CD14-positive monocyte (primary cell): Measurements from ENCODE around the gene SMIM13. TPM values are rescaled to one million over a fixed set of nuclear protein-coding genes. Genes with fewer than 3 reads are reported as not detected.

ENCODE experiments used
- DNase-seq, 3 donors: peaks; one replicate each; pipeline ENCODE4 v3.0.0-alpha.2; 2011 to 2022
- H2AFZ ChIP-seq: 2 replicates; pipeline ENCODE4 v1.6.0; 2012; ENCODE audit warnings: mild to moderate bottlenecking, low read depth, low read length, inconsistent platforms; ENCODE audit not compliant: insufficient read depth, poor library complexity, severe bottlenecking
- H3K27ac ChIP-seq, 2 donors: 1 replicate in 1 of 2; 2 replicates in 1 of 2; pipeline ENCODE4 v1.5.1; 2012 to 2013; ENCODE audit warnings: low read length in 2 of 2, control low read depth in 1 of 2, inconsistent platforms in 1 of 2, low read depth in 1 of 2, mild to moderate bottlenecking in 1 of 2
- H3K27me3 ChIP-seq, 2 donors: one replicate each; pipeline versions ENCODE4 v1.6.0 to v1.6.1; 2011 to 2013; ENCODE audit warnings: low read length in 2 of 2; ENCODE audit not compliant: control insufficient read depth in 2 of 2, insufficient read depth in 2 of 2
- H3K36me3 ChIP-seq, 2 donors: replicated peaks in 1 of 2; 1 replicate in 1 of 2; 2 replicates in 1 of 2; pipeline versions ENCODE4 v1.5.1 to v1.6.1; 2012 to 2013; ENCODE audit warnings: low read length in 2 of 2, control low read depth in 1 of 2, inconsistent platforms in 1 of 2, mild to moderate bottlenecking in 1 of 2; ENCODE audit not compliant: insufficient read depth in 2 of 2, control insufficient read depth in 1 of 2
- H3K4me1 ChIP-seq, 2 donors: 1 replicate in 1 of 2; 2 replicates in 1 of 2; pipeline versions ENCODE4 v1.5.1 to v1.6.1; 2012 to 2013; ENCODE audit warnings: low read length in 2 of 2, control low read depth in 1 of 2, inconsistent platforms in 1 of 2, mild to moderate bottlenecking in 1 of 2, moderate library complexity in 1 of 2; ENCODE audit not compliant: insufficient read depth in 2 of 2, control insufficient read depth in 1 of 2
- H3K4me2 ChIP-seq: replicated peaks from 2 replicates; pipeline ENCODE3; 2012; ENCODE audit warnings: low read length, moderate library complexity, mild to moderate bottlenecking; ENCODE audit not compliant: poor library complexity, severe bottlenecking; ENCODE audit errors: extremely low read depth
- H3K4me3 ChIP-seq, 3 experiments: fragments of 200-600 bp in 1 of 3; sonication (generic) in 1 of 3; replicated peaks in 1 of 3; 1 replicate in 2 of 3; 2 replicates in 1 of 3; pipeline ENCODE4 v1.5.1; 2011 to 2013; ENCODE audit warnings: low read length in 3 of 3, mild to moderate bottlenecking in 3 of 3, control low read depth in 2 of 3, low read depth in 2 of 3, inconsistent platforms in 1 of 3, moderate library complexity in 1 of 3
- H3K79me2 ChIP-seq: 2 replicates; pipeline ENCODE4 v1.6.0; 2012; ENCODE audit warnings: mild to moderate bottlenecking, control low read depth, inconsistent platforms, low read length, moderate library complexity; ENCODE audit not compliant: insufficient read depth
- H3K9ac ChIP-seq: 2 replicates; pipeline ENCODE4 v1.6.0; 2017; ENCODE audit warnings: low read length, mild to moderate bottlenecking; ENCODE audit not compliant: insufficient read depth, poor library complexity, severe bottlenecking
- H3K9me3 ChIP-seq, 2 donors: replicated peaks in 1 of 2; 1 replicate in 1 of 2; 2 replicates in 1 of 2; pipeline versions ENCODE4 v1.5.1 to v1.6.1; 2012 to 2013; ENCODE audit warnings: low read length in 2 of 2, control low read depth in 1 of 2; ENCODE audit not compliant: control insufficient read depth in 1 of 2, insufficient read depth in 1 of 2
- H4K20me1 ChIP-seq: 2 replicates; pipeline ENCODE4 v1.6.0; 2012; ENCODE audit warnings: mild to moderate bottlenecking, low read length, control low read depth, moderate library complexity; ENCODE audit not compliant: insufficient read depth
- H3K27ac Mint-ChIP-seq, 7 donors: one replicate each; pipeline ENCODE4 v1.8.0; 2020; ENCODE audit warnings: mild to moderate bottlenecking in 7 of 7, mixed read lengths in 7 of 7, moderate library complexity in 6 of 7, inconsistent platforms in 2 of 7
- H3K27me3 Mint-ChIP-seq, 3 donors: one replicate each; pipeline ENCODE4 v1.8.0; 2021 to 2022; ENCODE audit warnings: low read depth in 3 of 3, mild to moderate bottlenecking in 3 of 3, mixed read lengths in 3 of 3, moderate library complexity in 3 of 3, inconsistent platforms in 1 of 3
- H3K36me3 Mint-ChIP-seq, 2 donors: one replicate each; pipeline ENCODE4 v1.8.0; 2020; ENCODE audit warnings: mixed read lengths in 2 of 2, inconsistent platforms in 1 of 2, mild to moderate bottlenecking in 1 of 2
- H3K4me1 Mint-ChIP-seq: one replicate; pipeline ENCODE4 v1.8.0; 2020; ENCODE audit warnings: mild to moderate bottlenecking, mixed read lengths
- H3K4me3 Mint-ChIP-seq, 2 donors: one replicate each; pipeline ENCODE4 v1.8.0; 2020; ENCODE audit warnings: mild to moderate bottlenecking in 2 of 2, mixed read lengths in 2 of 2, moderate library complexity in 1 of 2
- H3K9me3 Mint-ChIP-seq, 7 donors: one replicate each; pipeline ENCODE4 v1.8.0; 2020 to 2022; ENCODE audit warnings: mixed read lengths in 7 of 7, mild to moderate bottlenecking in 6 of 7, moderate library complexity in 6 of 7, inconsistent platforms in 2 of 7
- WGBS: methylation state at CpG from one replicate; pipeline ENCODE4 v1.1.5; 2013; ENCODE audit warnings: missing lambda C conversion rate; ENCODE audit not compliant: insufficient coverage; 5-methylcytosine and 5-hydroxymethylcytosine counted together
- intact Hi-C, 2 donors: fragments of 100-400 bp; cut with micrococcal nuclease; formaldehyde crosslinking; loops; one replicate each; pipeline versions ENCODE4 v1.15.0 to v1.15.1; 2023
- polyA plus RNA-seq, 3 donors: library from polyadenylated mRNA; depleted of rRNA in 1 of 3; unstranded in 2 of 3; stranded (reverse) in 1 of 3; fragments of 300-500 nt in 2 of 3; fragments of >200 nt in 1 of 3; fragmentation: Illumina TruSeq in 2 of 3; gene quantifications; 1 replicate in 2 of 3; 2 replicates in 1 of 3; pipeline ENCODE4 v1.2.3, GENCODE V29; 2012 to 2021
- TF ChIP-seq, protein P1 (sequence below): fragments of 200-600 bp; IDR thresholded peaks from one replicate; pipeline ENCODE4 v1.8.0; 2022; ENCODE audit warnings: antibody characterized with exemption, mild to moderate bottlenecking

SMIM13 gene
- polyA plus RNA-seq, 3 donors, result 1.4 to 3.4 (median 2.4) TPM

DNA sequence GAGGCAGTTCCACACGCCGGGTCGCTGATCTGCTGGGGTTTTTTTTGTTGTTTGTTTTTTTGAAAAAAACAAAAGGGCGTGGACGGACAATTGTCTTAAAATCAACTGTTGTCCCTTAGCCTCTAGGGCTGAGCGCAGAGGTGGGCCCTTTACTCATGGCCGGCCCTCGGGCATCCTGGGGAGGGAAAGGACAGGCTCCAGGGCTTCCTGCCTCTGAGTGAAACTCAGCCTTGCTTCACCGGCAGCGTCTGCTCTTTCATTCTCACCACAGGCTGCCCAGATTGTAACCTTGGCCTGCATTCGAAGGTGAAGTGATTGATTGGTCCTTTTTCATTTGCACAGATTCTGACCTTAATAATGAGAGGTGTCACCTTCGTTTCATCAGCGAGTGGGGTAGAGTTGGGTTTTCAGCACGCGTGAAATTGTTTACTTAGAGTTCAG is 797 bp downstream of the SMIM13 start:
- Histone ChIP-seq H3K4me1 (peaks cover 29% of the 10 kb centered on the region in 2 donors), H3K4me3 (peak overlapping the region; percentile 88 to 94 (median 91)), H4K20me1 (peaks cover 10% of the 10 kb centered on the region), H2AFZ (peak overlapping the region; percentile 94), H3K79me2 (peaks cover 54% of the 10 kb centered on the region), H3K27me3 (no peaks in the 10 kb centered on the region), H3K36me3 (no peaks in the 10 kb centered on the region), H3K27ac (peak overlapping the region; percentile 84 to 92), H3K9ac (peak overlapping the region; percentile 95), H3K9me3 (no peaks in the 10 kb centered on the region), H3K4me2 (peak overlapping the region; percentile 82)
- DNase-seq, result peak; percentile 30 to 41 (median 32)
- Mint-ChIP-seq H3K36me3 (peaks cover 8 to 14% of the 10 kb centered on the region in 2 donors), H3K4me1 (peaks cover 36% of the 10 kb centered on the region), H3K4me3 (peak overlapping the region; percentile 98), H3K9me3 (peaks cover 0 to 1% (median 0%) of the 10 kb centered on the region in 7 donors), H3K27ac (peak overlapping the region; percentile 85 to 96 (median 94)), H3K27me3 (peaks cover 0 to 2% (median 0%) of the 10 kb centered on the region in 3 donors)
- under 1% methylated on average over 11 of the region's 15 CpGs for WGBS
- TF ChIP-seq, protein P1, sequence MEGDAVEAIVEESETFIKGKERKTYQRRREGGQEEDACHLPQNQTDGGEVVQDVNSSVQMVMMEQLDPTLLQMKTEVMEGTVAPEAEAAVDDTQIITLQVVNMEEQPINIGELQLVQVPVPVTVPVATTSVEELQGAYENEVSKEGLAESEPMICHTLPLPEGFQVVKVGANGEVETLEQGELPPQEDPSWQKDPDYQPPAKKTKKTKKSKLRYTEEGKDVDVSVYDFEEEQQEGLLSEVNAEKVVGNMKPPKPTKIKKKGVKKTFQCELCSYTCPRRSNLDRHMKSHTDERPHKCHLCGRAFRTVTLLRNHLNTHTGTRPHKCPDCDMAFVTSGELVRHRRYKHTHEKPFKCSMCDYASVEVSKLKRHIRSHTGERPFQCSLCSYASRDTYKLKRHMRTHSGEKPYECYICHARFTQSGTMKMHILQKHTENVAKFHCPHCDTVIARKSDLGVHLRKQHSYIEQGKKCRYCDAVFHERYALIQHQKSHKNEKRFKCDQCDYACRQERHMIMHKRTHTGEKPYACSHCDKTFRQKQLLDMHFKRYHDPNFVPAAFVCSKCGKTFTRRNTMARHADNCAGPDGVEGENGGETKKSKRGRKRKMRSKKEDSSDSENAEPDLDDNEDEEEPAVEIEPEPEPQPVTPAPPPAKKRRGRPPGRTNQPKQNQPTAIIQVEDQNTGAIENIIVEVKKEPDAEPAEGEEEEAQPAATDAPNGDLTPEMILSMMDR, result no peak
- intact Hi-C loops, result loop anchor here in 1 of 2 donors (5.0 kb wide), 1 partner anchor 48 kb away; no protein-coding TSS in a partner anchor

DNA sequence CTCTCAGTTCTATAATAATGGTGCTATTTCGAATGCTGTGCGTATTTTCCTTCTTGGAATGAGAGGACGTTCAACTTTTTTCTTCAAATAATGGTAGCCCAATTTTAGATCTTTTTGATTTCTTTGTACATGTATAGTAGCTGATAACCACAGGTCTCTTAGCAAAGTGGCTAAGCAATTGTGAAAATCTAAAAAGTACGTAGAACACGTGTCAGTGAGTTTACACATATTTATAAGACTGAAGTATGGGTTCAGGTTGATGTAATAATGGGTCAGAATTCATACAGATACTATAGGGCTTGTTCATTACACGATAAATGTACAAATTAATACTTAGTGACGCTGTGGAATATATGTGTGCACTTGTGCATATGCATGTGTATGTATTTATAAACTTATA is 1.3 kb downstream of the SMIM13 start:
- no CpG with 5 or more reads among the region's 7 CpGs for WGBS
- DNase-seq, result peak in 1 of 3 donors; percentile 14
- Mint-ChIP-seq H3K4me1 (peaks cover 36% of the 10 kb centered on the region), H3K4me3 (peak overlapping the region; percentile 98), H3K9me3 (peaks cover 0 to 1% (median 0%) of the 10 kb centered on the region in 7 donors), H3K27ac (peak overlapping the region in 4 of 7 donors; percentile 52 to 96 (median 92)), H3K36me3 (peaks cover 9 to 14% of the 10 kb centered on the region in 2 donors), H3K27me3 (peaks cover 0 to 2% (median 0%) of the 10 kb centered on the region in 3 donors)
- Histone ChIP-seq H3K79me2 (peaks cover 59% of the 10 kb centered on the region), H3K4me3 (peak overlapping the region; percentile 88 to 94 (median 91)), H3K4me1 (peaks cover 29% of the 10 kb centered on the region in 2 donors), H3K27me3 (no peaks in the 10 kb centered on the region), H3K9me3 (no peaks in the 10 kb centered on the region), H4K20me1 (peaks cover 10% of the 10 kb centered on the region), H3K4me2 (peak overlapping the region; percentile 82), H3K9ac (no peak overlapping the region), H3K36me3 (no peaks in the 10 kb centered on the region), H2AFZ (peak overlapping the region; percentile 94), H3K27ac (peak overlapping the region in 1 of 2 donors; percentile 92)
- TF ChIP-seq, protein P1, result no peak
- intact Hi-C loops, result loop anchor here in 1 of 2 donors (5.0 kb wide), 1 partner anchor 47 kb away; no protein-coding TSS in a partner anchor
